ENCODE data around the gene CFAP100.

DNA sequence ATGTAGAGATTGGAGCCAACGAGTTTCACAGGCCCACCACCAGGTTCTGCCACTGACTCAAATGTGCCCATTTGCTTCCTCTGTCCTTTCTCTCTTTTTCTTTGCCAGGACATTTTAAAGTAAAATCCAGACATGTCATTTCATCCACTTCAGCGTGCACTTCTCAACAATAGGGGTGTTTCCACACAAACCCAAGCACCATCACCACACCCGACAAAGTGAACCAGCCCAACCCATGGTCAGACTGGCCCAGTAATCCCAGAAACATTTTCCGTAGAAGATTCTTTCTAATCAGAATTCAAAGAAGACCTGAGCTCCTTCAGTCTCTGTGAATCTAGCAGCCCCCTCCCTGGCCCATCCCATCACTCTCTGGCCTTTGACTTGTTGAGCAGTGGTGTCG is 13.4 kb downstream of the CFAP100 start:
- TF ChIP-seq, protein P1, sequence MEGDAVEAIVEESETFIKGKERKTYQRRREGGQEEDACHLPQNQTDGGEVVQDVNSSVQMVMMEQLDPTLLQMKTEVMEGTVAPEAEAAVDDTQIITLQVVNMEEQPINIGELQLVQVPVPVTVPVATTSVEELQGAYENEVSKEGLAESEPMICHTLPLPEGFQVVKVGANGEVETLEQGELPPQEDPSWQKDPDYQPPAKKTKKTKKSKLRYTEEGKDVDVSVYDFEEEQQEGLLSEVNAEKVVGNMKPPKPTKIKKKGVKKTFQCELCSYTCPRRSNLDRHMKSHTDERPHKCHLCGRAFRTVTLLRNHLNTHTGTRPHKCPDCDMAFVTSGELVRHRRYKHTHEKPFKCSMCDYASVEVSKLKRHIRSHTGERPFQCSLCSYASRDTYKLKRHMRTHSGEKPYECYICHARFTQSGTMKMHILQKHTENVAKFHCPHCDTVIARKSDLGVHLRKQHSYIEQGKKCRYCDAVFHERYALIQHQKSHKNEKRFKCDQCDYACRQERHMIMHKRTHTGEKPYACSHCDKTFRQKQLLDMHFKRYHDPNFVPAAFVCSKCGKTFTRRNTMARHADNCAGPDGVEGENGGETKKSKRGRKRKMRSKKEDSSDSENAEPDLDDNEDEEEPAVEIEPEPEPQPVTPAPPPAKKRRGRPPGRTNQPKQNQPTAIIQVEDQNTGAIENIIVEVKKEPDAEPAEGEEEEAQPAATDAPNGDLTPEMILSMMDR (tag by site-specific recombination; IDR thresholded peaks at IDR 0.05), result no peak
- TF ChIP-seq EGR2 (tag by site-specific recombination; IDR thresholded peaks at IDR 0.05; ENCODE audit: low read depth) (no peak), ZFHX2 (tag by site-specific recombination; conservative IDR thresholded peaks at IDR 0.05) (no peak), KLF10 (tag by site-specific recombination; IDR thresholded peaks at IDR 0.05) (no peak), ZNF549 (tag by site-specific recombination; IDR thresholded peaks at IDR 0.05) (no peak), ZFP69B (tag by site-specific recombination; IDR thresholded peaks at IDR 0.05) (no peak), ZNF777 (tag by site-specific recombination; IDR thresholded peaks at IDR 0.05; ENCODE audit: borderline replicate concordance) (no peak), ZNF416 (tag by site-specific recombination; IDR thresholded peaks at IDR 0.05) (no peak), ZNF133 (tag by site-specific recombination; IDR thresholded peaks at IDR 0.05) (no peak), PBX3 (CRISPR knock-in tag; IDR thresholded peaks at IDR 0.05) (no peak), REST (tag by site-specific recombination; IDR thresholded peaks at IDR 0.05) (no peak)
- TF ChIP-seq, protein P2, sequence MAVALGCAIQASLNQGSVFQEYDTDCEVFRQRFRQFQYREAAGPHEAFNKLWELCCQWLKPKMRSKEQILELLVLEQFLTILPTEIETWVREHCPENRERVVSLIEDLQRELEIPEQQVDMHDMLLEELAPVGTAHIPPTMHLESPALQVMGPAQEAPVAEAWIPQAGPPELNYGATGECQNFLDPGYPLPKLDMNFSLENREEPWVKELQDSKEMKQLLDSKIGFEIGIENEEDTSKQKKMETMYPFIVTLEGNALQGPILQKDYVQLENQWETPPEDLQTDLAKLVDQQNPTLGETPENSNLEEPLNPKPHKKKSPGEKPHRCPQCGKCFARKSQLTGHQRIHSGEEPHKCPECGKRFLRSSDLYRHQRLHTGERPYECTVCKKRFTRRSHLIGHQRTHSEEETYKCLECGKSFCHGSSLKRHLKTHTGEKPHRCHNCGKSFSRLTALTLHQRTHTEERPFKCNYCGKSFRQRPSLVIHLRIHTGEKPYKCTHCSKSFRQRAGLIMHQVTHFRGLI (tag by site-specific recombination; IDR thresholded peaks at IDR 0.05), result no peak
